C1 segment of cervical spinal cord (tissue), 14 donors: ENCODE measurements around the gene COL9A1.

Source experiments
- DNase-seq, 14 donors: peaks; one replicate each; lab custom pipeline; 2025; lab: John Stamatoyannopoulos, UW

Gene COL9A1

GRCh38 chr6:70176842-70177550 lies 125.9 kb downstream of the COL9A1 start:
- no peak for DNase-seq

DNA sequence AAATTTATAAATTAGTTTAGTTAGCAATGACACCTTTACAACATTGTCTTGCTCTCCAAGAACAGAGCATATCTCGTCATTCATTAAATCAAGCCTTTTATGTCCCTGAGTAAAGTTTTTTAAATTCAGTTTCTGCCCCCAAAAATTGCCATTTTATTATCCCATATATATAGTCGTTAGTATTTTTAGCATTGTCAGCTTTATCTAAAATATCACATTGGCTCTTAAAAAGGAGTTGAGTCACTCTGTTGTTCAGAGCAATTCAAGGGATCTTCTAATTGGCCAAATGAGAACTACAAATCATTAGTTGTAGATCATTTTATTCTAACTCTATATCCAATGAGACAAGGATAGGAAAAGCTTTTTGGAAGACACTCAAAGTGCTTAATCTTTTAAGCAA lies 127.1 kb downstream of the COL9A1 start:
- no peak for DNase-seq

DNA sequence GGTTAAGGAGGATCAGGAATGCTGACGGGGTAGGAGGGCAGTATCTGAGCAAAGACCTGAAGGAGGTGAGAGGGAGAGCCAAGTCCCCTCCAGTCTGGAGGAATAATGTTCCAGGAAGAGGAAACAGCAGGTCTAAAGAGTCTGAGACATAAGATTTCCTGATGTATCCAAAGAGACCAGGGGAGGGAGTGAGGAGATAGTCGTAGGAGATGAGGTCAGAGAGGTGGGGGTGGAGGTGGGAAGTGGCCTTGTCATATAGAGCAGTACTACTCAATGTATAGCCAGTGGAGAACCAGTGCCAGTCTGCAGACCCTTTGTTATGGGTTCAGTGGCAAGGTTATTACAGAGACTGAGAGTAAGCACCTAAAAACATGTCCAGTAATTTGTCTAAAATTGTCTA lies 130.6 kb downstream of the COL9A1 start:
- no peak for DNase-seq

DNA sequence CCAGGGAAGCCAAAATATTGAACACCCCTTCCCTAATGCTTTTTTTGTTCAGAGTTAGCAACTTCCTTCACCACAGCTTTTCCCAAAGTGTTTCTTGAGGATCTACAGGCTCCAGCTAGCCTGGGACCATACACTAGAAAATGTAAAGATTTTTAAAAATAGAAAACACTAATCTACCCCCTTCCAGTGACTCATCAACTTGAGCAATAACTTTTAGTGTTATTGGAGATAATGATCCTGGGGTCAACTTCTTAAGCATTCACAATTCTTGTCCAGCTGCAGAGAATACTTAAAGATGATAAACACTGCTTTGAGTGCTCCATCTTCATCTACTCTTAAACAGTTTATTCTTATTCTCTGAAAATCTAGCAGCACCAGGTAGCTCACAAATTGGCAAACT lies 131.6 kb downstream of the COL9A1 start:
- DNase-seq, result no peak

GRCh38 chr6:70168681-70169377 lies 134.1 kb downstream of the COL9A1 start:
- no peak for DNase-seq
